HG03039 (cell line): ENCODE results near the gene BAIAP3.

Experiments
- ATAC-seq: cut with Tn5 transposase; IDR thresholded peaks from one replicate; pipeline ENCODE4 v1.9.1; 2021; ENCODE audit warnings: mild to moderate bottlenecking, moderate library complexity; ENCODE audit not compliant: unreplicated experiment

Gene BAIAP3

GRCh38 chr16:1344499-1344898, 11.1 kb downstream of the BAIAP3 start:
- ATAC-seq, result no peak

- no peak for ATAC-seq
Observed at GRCh38 chr16:1345087-1345486, 11.6 kb downstream of the BAIAP3 start.

GRCh38 chr16:1345651-1346421, 12.4 kb downstream of the BAIAP3 start:
- ATAC-seq, result no peak

GRCh38 chr16:1346422-1347285, 13.2 kb downstream of the BAIAP3 start:
- no peak for ATAC-seq

GRCh38 chr16:1347286-1347855, 13.9 kb downstream of the BAIAP3 start:
- no peak for ATAC-seq

- ATAC-seq, result no peak
Observed at GRCh38 chr16:1347962-1348361, 14.5 kb downstream of the BAIAP3 start.

- no peak for ATAC-seq
Observed at GRCh38 chr16:1348441-1348840, 15.0 kb downstream of the BAIAP3 start.

GRCh38 chr16:1348926-1349325, 15.5 kb downstream of the BAIAP3 start:
- no peak for ATAC-seq

GRCh38 chr16:1349351-1349750, 15.9 kb downstream of the BAIAP3 start:
- no peak for ATAC-seq

- no peak for ATAC-seq
Observed at GRCh38 chr16:1349951-1350350, 16.5 kb downstream of the BAIAP3 start.

- ATAC-seq, result no peak
Observed at GRCh38 chr16:1350691-1351090, 17.2 kb downstream of the BAIAP3 start.

- ATAC-seq, result peak; percentile 10
Observed at GRCh38 chr16:1351215-1351581, 17.8 kb downstream of the BAIAP3 start.

GRCh38 chr16:1351582-1352362, 18.3 kb downstream of the BAIAP3 start, which contains the start of the genes GNPTG and TSR3:
Gene GNPTG (plus strand): TSS chr16:1351931. CDS start chr16:1351966, 35 bp downstream.
Gene TSR3 (minus strand): TSS chr16:1351878. CDS start chr16:1351804, 74 bp downstream.
- ATAC-seq, result peak; percentile 54

GRCh38 chr16:1354815-1355540, 21.5 kb downstream of the BAIAP3 start:
- ATAC-seq, result no peak

- ATAC-seq, result no peak
Observed at GRCh38 chr16:1355591-1355990, 22.1 kb downstream of the BAIAP3 start.

- ATAC-seq, result no peak
Observed at GRCh38 chr16:1356061-1356900, 22.8 kb downstream of the BAIAP3 start.

- ATAC-seq, result no peak
Observed at GRCh38 chr16:1357906-1358566, 24.6 kb downstream of the BAIAP3 start.

GRCh38 chr16:1361685-1362360, 28.4 kb downstream of the BAIAP3 start:
- ATAC-seq, result no peak
